ENCODE results near the gene PCDH9.
"Not testable (repeated sequence)": the region's sequence is repeated elsewhere in the genome, so short reads cannot be mapped to it uniquely, and the experiment has no call there.

Gene PCDH9

GRCh38 chr13:67123165-67123564, 107.0 kb downstream of the PCDH9 start:
- DNase-seq = no peak

- DNase-seq = no peak
Observed at GRCh38 chr13:67122251-67122650, 107.9 kb downstream of the PCDH9 start.

DNA sequence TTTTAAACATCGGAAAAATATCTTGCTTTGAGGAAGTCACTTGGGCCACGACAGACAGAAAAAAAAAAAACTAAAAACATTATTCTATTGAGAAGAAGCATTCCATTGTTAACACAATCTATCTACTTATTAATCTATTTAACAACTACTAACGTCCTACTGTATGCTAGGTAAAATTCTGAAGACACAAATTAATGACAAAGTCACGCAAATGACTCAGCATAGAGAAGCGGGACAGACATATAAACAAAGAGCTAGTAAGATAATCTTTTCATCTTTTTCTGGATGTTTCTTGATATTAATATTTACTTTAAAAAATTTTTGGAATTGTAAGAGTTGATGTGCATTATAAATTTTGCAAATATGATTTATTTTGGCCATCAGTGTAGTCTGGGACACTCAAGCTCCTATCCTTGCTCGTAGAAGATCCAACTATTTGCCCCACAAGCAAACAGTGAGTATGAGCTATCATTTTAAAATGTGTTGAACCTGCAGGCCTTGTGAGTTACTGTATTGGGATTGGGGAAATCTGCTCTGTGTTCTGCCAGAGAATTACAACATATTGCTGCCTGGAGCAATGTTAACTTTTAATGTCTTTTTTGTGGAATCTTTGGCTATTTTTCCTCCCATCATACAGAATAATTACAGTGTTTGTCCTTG, 109.1 kb downstream of the PCDH9 start:
- DNase-seq = no peak

DNA sequence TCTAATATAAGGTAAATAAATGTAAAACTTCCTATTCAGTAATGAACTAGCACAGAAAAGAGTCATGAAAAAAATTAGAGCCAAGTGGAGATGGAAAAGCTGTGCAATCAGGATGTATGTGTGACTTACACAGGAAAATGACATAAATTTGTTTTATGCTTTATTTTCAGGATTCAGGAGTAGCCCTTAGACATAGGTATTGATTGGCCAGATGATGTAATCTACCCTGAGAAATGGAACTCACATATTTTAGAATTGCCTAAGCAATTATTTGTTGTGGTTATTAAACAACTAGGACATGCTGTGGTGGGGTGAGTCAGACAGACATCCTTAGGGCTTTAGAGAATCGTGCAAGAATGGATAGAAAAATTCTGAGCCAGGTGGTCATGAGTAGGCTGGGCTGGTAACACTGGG, 110.6 kb downstream of the PCDH9 start:
- DNase-seq = no peak

- no peak for DNase-seq
Observed at GRCh38 chr13:67118277-67118676, 111.9 kb downstream of the PCDH9 start.

DNA sequence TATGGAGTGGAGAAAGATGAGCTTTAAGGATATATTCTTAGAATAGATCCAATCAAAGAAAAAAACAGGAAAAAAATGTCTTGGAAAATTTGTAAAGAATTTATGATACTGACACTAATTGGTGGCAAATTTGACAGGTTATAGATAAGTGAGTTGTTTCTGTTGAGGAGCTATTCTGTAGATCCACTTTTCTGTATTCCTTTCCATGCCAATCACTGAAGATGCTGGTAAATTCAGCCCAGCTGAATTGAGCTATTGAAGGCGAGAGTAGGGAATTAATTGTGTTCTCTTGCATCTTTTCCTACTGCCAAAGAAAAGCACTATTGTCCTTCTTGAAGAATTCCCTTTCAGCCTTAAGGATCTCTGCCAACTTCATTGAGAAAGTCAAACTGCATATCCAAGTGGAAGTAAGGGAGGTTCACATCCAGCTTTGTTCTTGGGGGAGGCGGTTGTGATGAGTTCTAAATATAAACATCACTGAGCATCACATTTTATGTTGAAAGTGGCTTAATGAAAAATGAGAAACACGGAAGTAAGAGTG, 113.1 kb downstream of the PCDH9 start:
- DNase-seq = no peak

- no peak for DNase-seq
Observed at GRCh38 chr13:67107979-67108378, 122.2 kb downstream of the PCDH9 start.

DNA sequence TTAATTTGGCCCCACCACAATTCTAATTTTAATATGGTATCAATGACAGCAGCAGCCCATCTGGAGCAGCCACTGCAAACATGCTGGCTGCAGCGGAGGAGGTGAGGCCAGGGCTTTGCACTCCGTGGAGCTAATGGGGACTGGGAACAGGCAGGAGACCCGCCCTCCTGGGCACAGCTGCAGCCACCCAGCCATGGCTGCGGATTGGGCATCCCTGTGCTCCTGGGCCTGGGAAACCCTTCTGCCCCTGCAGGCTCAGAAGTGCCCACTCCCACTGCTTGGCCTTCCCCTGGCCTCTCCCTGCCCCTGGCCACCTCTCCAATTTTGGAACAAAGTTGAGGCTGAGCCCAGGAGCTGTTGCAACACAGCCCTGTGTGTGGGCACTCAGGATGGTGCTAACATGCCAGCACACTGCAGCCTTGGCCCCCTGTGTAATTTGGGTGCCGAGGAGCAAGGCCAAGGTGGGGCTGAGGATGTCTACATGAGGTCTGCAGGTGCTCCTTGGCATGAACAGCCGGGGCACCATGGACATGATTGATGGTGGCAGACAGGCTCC, 123.6 kb downstream of the PCDH9 start:
- no peak for DNase-seq

DNA sequence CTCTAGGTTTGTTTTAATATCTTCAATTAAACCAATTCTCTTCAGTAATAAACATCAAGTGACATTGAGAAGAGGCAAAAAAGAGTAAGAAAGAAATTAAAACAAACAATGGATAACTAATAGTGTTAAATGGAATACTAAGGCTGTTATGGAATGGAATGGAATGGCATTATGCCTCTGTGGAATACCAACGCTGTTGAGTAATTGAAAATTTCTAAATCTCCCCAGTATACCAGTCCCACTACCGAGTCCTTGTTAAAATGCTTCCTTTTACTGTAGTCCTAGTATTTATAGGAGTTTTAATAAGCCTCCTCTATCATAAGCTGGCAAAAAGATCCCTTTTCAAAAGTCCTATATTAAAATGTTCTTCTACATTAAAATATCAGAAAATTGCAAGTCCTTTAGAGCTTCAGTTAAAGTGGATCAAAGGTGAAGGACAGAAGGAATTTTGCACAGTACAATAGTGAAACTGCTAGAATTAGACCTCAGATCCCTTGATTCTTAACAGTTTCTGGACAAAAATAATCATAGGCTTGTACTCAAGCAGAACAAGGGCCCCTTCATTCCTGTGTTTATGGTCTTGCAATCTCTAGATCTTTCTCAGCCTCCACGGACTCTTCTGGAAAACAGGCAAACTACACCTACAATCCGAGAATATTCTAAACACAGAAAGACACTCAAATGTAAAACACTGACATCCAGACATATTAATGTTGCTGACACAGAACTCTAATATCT, 128.2 kb downstream of the PCDH9 start:
- DNase-seq = no peak

DNA sequence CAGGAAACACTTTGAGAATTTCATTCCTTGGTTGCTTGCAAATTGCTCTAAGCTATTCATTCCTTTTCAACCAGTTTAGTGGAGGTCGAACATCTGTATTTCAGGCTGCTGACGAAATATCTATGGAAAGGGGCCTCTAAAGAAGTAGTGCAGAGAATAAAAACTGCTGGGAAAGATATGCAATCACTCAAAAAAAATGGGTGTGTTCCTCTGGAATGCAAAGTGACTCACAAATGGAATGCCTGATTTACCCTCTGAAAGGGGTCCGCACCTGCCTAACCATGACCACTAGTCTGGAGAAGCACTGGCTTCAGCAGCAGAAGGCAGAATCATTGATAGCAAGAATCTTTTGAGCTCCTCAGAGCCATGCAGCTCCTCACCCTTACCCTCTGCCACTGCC, 129.4 kb downstream of the PCDH9 start:
- DNase-seq = no peak

GRCh38 chr13:67099494-67099893, 130.6 kb downstream of the PCDH9 start:
- DNase-seq = no peak

GRCh38 chr13:67097892-67098452, 132.2 kb downstream of the PCDH9 start:
- DNase-seq = no peak

GRCh38 chr13:67096893-67097292, 133.2 kb downstream of the PCDH9 start:
- DNase-seq = not testable (repeated sequence)

GRCh38 chr13:67096418-67096817, 133.7 kb downstream of the PCDH9 start:
- DNase-seq = no peak

DNA sequence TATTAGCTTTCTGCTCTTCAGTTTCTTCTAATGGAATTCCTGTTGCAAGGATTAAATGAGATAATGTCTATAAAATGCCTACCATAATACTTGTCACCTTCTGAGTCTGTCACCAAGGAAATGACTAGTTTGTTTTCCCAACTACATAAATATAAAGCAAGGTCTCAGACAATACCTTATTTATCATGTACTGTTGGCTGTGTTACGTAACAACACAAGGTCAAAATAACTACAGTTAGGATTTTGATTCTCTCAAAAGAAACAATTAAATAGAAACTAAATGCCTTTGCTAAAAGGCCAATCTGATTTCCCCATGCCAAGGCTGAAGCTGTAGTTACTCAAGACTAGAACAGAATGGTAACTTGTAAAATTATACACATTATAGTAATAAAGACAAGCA, 134.5 kb downstream of the PCDH9 start:
- no peak for DNase-seq

GRCh38 chr13:67094952-67095351, 135.2 kb downstream of the PCDH9 start:
- DNase-seq = no peak

DNA sequence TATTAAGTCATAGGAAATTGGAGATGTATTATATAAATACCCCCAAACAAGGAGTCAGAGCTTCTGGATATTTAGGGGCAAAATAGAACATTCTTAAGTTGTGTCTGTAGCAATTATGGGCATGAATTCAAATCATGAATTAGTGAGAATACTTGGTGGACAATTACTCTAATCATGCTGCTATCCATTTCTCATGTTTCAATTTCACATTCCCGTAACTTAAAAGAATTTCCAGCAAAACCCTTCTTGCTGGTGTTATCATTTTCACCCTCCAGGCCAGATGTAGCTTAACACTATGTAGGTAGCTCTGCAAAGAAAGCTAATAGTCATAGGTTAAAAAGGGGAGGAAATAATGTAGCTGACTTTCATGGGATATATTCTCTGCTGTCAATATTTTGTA, 136.1 kb downstream of the PCDH9 start:
- no peak for DNase-seq

DNA sequence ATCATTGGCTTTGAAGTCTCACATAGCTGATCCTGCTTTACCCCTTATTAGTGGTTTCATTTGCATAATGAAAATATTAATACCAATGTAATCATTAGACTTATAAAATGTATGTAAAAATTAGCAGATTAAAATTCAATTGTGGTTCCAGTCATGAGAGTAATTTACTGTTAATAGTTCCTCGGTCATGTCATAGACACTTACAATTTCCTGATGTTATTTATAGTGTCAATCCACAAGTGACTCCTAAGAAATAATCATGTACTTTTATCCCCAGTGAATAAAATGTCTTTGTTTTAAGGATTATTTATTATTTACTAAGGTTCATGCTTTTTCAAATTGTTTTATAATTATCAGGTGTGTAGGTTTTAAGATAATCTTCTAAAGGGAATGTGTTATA, 138.5 kb downstream of the PCDH9 start:
- DNase-seq = no peak

GRCh38 chr13:67090856-67091255, 139.3 kb downstream of the PCDH9 start:
- DNase-seq = no peak

GRCh38 chr13:67087527-67087926, 142.6 kb downstream of the PCDH9 start:
- no peak for DNase-seq

GRCh38 chr13:67086260-67086659, 143.9 kb downstream of the PCDH9 start:
- DNase-seq = no peak

DNA sequence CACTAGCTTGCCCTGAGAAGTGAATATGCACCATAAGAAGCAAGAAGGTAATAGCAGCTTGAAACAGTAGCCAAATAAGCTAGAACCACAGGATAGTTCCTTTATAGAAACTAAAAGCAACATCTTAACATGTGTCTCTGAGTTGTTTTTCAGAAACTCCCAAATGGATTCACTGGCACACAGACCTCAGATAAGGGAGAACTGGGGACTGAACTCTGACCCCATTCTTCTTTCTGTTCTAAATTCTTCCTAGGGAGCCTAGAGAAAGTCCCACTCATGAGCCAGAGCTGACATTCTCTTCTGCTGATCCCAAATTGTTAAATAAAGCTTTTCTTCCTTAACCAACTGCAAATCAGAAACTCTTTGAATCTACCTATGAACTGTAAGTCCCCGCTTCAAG, 146.1 kb downstream of the PCDH9 start:
- DNase-seq = no peak

- DNase-seq = no peak
Observed at GRCh38 chr13:67083519-67083918, 146.6 kb downstream of the PCDH9 start.

GRCh38 chr13:67080351-67080750, 149.8 kb downstream of the PCDH9 start:
- no peak for DNase-seq
